HCT116 (cell line): ENCODE data around the gene EHD3.

Experiments used
- POLR2AphosphoS5 ChIP-seq: IDR thresholded peaks from 2 replicates; pipeline ENCODE4 v1.6.1; 2011; ENCODE audit warnings: mild to moderate bottlenecking, low read depth, low read length, moderate library complexity
- TF ChIP-seq, protein P1 (sequence below), 3 experiments: fragments of 200-600 bp in 1 of 3; sonication (generic) in 1 of 3; IDR thresholded peaks in 2 of 3; conservative IDR thresholded peaks in 1 of 3; 2 replicates each; pipeline ENCODE4 v1.5.1; 2012 to 2017; ENCODE audit warnings: low read depth in 2 of 3, low read length in 2 of 3, antibody characterized with exemption in 1 of 3, borderline replicate concordance in 1 of 3, control low read depth in 1 of 3, mild to moderate bottlenecking in 1 of 3, mixed read lengths in 1 of 3, mixed run types in 1 of 3, moderate library complexity in 1 of 3; ENCODE audit not compliant: insufficient read depth in 1 of 3

DNA sequence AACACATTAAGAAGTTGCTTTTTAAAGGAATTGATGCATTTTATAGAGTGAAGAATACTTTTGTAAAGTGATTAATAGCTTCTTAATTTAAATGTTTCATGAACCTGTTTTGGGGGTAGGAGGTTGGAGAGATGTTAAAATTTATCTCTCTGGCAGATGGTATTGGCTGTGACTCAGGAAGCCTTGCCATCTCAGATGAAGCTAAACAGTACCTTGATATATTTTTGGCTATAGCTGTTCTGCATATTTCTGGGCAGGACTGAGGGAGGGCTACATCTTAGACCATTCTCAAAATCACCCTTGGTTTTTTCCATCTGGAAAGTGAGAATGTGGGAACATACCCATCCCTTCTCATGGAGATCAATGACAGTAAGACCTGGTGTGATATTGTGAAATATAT lies 30.0 kb upstream of the EHD3 start:
- TF ChIP-seq POLR2AphosphoS5: no peak
- TF ChIP-seq, protein P1, sequence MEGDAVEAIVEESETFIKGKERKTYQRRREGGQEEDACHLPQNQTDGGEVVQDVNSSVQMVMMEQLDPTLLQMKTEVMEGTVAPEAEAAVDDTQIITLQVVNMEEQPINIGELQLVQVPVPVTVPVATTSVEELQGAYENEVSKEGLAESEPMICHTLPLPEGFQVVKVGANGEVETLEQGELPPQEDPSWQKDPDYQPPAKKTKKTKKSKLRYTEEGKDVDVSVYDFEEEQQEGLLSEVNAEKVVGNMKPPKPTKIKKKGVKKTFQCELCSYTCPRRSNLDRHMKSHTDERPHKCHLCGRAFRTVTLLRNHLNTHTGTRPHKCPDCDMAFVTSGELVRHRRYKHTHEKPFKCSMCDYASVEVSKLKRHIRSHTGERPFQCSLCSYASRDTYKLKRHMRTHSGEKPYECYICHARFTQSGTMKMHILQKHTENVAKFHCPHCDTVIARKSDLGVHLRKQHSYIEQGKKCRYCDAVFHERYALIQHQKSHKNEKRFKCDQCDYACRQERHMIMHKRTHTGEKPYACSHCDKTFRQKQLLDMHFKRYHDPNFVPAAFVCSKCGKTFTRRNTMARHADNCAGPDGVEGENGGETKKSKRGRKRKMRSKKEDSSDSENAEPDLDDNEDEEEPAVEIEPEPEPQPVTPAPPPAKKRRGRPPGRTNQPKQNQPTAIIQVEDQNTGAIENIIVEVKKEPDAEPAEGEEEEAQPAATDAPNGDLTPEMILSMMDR (IDR thresholded peaks at IDR 0.05 in 2 of 3, conservative IDR thresholded peaks at IDR 0.05 in 1 of 3; ENCODE audit: borderline replicate concordance in 1 of 3, insufficient read depth in 1 of 3, low read depth in 2 of 3, low read length in 2 of 3): no peak
